AG20443 (cell line): ENCODE data around the gene ATXN7.

Experiments
- DNase-seq: peaks from one replicate; pipeline ENCODE4 v3.0.0; 2012; ENCODE audit warnings: low spot score, mixed read lengths

ATXN7 gene

GRCh38 chr3:63864008-63864964 lies 619 bp downstream of the ATXN7 start:
- peak; percentile 53 for DNase-seq

DNA sequence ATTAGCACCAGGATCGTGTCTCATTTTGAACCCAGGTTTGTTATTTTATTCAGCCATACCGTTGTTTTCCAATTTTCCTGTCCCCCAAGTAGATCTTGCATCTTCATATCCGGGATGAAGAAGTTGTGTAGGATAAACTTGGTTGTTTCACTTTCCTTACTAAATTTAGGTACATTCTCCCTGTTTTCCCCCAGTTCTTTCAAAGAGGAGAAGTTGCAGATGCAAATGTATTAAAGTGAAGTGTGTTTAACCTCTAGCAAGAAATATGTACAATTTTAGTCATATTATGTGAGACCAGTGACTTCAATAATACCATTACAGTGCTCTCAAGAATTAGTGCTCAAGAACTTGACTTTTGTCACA lies 1.3 kb downstream of the ATXN7 start:
- no peak for DNase-seq

GRCh38 chr3:63867225-63867624 lies 3.6 kb downstream of the ATXN7 start:
- no peak for DNase-seq

- DNase-seq: no peak
These were observed 6.4 kb downstream of the ATXN7 start for GRCh38 chr3:63869940-63870614.

- DNase-seq: no peak
These were observed 6.9 kb downstream of the ATXN7 start for GRCh38 chr3:63870615-63871005.

GRCh38 chr3:63872135-63872924 lies 8.7 kb downstream of the ATXN7 start:
- peak; percentile 77 for DNase-seq

DNA sequence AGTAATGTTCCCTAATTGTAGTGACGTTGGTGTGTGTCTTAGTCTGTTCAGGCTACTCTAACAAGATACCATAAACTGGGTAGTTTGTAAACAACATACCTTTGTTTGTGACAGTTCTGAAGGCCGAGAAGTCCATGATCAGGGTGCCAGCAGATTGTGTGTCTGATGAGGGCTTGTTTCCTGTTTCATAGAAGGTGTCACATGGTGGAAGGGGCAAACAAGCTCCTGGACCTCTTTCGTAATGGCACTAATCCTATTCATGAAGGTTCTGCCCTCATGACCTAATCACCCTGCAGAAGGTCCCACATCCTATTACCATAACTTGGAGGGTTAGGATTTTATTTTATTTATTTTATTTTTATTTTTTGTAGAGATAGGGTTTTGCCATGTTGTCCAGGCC lies 11.1 kb downstream of the ATXN7 start:
- DNase-seq: no peak

DNA sequence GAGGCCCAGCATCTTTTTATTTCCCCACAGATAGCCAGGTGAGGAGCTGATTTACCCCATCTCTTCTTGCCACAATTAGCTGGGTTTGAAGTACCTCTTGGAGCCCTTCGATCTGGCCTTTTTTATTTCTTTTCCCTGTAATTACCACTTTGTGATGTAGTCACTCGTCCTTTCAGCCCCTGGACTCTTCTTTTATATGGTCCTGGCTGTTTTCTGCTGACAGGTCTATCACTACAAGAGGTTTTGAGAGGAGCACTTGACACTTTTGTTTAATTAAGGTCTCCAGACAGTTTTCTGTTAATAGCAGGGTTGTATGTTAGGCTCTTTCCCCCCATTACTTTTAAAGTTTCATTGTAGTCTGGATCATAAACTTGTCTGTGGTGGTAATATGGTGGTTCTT lies 11.8 kb downstream of the ATXN7 start:
- no peak for DNase-seq

DNA sequence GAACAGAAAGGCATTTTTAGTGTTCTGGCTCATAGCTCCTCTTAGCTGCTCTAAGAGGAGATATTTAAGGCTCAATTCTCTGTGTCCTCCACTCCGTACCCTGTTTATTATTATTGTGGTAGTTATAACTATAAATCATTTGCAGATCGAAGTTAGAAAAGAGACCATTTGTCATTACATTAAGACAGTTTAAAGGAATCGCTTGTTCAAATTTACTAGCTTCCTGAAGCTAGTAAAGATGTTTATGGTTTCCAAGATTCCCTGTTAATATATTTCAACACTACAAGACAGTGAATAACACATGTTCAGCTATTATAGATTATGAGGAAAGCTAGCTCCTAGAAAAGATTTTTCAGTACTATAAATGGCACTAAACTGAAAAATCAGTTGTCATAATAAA lies 12.6 kb downstream of the ATXN7 start:
- no peak for DNase-seq

DNA sequence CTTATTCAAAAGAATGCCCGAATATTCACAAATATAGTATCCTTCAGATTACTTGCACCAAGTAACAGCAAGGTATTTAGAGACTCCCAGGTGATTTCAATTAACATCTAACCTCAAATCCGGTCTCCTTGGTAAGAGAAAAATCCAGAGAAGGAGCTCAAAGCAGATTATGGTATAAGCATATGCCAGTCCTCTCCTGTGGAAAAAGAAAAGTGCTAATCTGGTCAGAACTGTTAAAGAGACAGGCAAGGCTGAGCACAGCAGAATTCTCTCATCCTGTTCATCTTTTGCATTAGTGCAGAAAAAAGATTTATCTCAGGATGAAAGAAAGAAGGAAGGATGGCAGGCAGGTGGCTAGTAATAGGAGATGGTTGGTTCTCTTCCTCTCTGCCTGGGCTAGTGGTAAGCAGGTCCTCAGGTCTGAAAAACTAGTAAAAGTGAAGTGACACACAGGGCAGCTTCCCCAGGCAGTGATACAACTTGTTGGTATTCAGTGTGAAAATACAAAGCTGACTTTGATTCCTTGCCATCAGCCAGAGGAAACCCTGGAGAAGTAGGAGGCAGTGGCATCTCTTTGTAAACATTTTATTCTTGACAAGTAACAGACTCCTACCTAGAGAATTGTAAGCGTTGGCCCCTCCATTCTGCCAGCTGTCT lies 14.2 kb downstream of the ATXN7 start:
- peak; percentile 63 for DNase-seq

GRCh38 chr3:63878394-63879060 lies 14.9 kb downstream of the ATXN7 start:
- DNase-seq: no peak

DNA sequence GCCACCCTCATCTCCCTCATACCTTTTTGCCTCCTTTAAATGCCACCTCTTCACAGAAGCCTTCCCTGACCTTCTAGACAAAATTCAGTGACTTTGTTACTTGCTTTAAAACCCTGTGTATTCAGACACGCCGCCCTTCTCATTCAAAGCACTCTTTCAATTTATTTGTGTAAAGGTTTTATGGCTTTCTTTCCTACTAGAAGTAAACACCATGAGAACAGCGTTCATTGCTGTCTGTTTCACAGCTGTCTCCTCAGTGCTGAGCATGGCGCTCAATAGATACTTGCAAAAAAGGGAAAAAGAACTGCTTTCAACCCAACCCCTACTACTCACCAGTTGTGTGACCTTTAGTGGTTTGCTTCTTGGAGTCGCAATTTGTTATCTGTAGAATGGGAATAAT lies 17.0 kb downstream of the ATXN7 start:
- DNase-seq: no peak

GRCh38 chr3:63886858-63887257 lies 23.2 kb downstream of the ATXN7 start:
- no peak for DNase-seq

DNA sequence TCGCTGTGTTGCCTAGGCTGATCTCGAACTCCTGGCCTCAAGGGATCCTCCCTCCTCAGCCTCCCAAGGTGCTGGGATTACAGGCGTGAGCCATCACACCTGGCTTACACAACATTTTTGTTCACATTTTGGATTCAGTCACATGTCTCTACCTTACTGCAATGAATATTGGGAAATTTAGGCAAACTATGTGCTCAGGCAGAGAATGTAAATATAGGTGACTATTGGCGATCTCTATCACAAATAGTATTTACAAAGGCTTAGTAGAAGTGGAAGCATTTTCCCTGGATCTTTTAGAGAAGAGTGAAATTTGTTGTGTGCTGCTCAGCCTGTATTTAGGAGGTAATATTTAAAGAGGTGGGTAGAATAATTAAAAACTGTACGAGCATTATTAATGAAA lies 27.9 kb downstream of the ATXN7 start:
- no peak for DNase-seq

DNA sequence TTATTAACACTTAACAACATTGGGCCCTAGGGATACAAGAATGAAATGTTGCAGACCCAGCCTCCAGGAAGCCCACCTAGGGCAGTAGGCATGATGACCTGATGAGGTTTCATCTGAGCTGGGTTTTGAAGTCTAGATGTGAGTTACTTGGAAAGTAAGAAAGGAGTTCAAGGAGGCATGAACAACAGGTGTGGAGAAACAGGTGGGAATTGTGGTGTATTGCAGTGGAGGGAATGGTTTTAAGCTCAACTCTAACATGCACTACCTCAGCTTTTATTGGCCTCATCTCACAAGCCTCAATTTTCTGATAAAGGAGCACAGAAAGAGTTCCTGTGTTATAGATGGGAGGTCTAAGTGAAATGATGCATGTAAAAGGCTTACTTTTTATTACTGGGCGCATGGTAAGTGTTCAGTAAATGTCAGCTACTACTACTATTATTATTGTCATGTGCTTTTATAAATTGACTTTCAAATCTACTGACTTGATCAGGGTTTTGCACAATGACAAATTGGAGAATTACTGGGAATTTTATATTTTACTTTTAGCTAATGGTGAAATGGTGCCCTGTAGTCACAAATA lies 29.2 kb downstream of the ATXN7 start:
- DNase-seq: no peak

DNA sequence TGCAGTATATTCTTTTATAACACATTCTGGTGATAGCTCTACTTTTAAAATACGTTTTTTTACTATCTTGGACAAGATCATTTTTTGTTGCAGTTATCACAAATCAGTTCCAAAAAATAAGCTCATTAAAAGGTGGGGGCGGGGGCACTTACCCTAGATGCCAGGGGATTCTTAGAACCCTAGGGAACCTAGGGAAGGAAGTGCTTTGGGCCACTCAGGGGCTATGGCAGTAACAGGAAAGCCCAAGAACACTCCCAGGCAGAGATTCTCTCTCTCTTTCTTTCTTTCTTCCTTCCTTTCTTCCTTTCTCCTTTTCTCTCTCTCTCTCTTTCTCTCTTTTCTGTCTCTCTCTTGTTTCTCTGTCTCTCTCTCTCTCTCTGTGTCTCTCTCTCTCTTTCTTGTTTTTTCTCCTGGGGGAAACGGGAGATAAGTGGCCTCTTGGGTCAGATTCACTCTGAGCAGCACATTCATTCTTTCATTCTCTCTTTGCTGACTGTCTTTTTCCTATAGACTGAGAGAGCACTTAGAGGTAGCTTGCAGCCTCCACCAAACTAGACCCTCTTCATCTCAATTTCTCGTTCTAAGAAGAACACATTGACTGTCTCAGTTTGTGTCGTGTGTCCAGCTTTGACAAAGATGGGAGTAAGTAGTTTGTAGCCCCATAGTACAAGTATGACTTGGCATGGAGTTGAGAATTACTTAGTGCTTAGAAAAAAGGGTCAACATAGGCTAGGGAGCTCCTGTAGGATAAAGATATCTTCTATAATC lies 31.9 kb downstream of the ATXN7 start:
- DNase-seq: no peak

GRCh38 chr3:63896332-63897030 lies 32.8 kb downstream of the ATXN7 start:
- no peak for DNase-seq

DNA sequence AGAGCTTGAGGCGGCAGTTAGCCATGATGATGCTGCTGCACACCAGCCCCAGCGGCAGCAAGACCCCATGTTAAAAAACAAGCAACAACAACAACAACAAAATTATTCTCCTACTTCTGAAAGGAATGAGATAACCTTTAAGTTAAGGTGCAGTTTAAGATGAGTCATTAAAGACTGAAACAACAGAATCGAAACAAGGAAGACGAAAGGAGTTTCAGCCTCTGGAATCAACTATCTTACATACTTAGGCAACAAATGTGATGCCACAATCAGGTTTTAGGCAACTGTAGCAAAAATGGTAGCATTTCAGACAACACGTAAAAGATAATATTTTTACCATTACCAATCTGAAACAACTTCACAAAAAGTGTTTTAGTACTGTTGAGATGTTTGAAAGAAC lies 36.3 kb downstream of the ATXN7 start:
- DNase-seq: no peak

DNA sequence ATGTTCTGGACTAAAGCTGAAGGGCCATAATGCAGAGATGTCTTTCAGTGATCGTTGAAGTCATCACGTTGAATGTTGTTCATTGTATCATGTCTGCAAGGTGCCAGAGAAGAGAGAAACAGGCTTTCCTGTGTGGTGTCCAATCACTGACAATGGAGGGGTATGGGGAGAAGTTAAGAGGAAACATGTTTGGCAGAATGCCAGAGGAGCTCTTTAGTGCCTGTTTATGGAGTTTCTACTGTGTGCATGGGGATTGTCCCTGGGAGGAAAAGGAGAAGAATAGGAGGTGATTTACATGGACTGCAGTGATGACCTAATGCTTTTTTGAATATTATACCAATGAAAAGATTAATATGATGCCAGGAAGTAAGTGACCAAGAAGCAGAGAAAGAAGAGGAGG lies 36.8 kb downstream of the ATXN7 start:
- no peak for DNase-seq
